GM12878 (cell line): ENCODE data around the gene TMX4.

ENCODE experiments used
- CHD2 ChIP-seq: IDR thresholded peaks from 2 replicates; pipeline ENCODE4 v1.6.1; 2011; ENCODE audit warnings: low read depth, low read length, improper control_type of control experiment, borderline replicate concordance
- E4F1 ChIP-seq: fragments of 450-650 bp; IDR thresholded peaks from 2 replicates; pipeline ENCODE4 v1.6.1; 2018; ENCODE audit warnings: borderline replicate concordance, mild to moderate bottlenecking; ENCODE audit not compliant: partially characterized antibody
- EGR1 ChIP-seq, 2 experiments: IDR thresholded peaks; 1 replicate in 1 of 2; 2 replicates in 1 of 2; pipeline ENCODE4 v1.6.1; 2011 to 2012; ENCODE audit warnings: low read depth in 2 of 2, low read length in 2 of 2, borderline replicate concordance in 1 of 2, mild to moderate bottlenecking in 1 of 2, moderate library complexity in 1 of 2
- EZH2 ChIP-seq: IDR thresholded peaks from 2 replicates; pipeline ENCODE4 v1.6.1; 2012; ENCODE audit warnings: low read depth, mild to moderate bottlenecking, control low read depth, inconsistent platforms, low read length, borderline replicate concordance; ENCODE audit not compliant: control insufficient read depth
- NRF1 ChIP-seq: conservative IDR thresholded peaks from 2 replicates; pipeline ENCODE4 v1.6.1; 2011; ENCODE audit warnings: mild to moderate bottlenecking, low read depth, low read length, improper control_type of control experiment
- PKNOX1 ChIP-seq: fragments of 450-650 bp; IDR thresholded peaks from 2 replicates; pipeline ENCODE4 v1.6.1; 2016; ENCODE audit warnings: mild to moderate bottlenecking
- RB1 ChIP-seq: fragments of 450-650 bp; formaldehyde crosslinking; IDR thresholded peaks from 2 replicates; pipeline ENCODE4 v1.6.1; 2017; ENCODE audit warnings: mild to moderate bottlenecking, borderline replicate concordance
- SIN3A ChIP-seq: IDR thresholded peaks from 2 replicates; pipeline ENCODE4 v1.6.1; 2012; ENCODE audit warnings: low read depth, low read length, improper control_type of control experiment

GRCh38 chr20:7977709-7978108 lies 41.9 kb downstream of the TMX4 start:
- TF ChIP-seq EGR1 (IDR thresholded peaks at IDR 0.05; ENCODE audit: borderline replicate concordance in 1 of 2, low read depth in 2 of 2, low read length in 2 of 2) (no peak), PKNOX1 (no peak), NRF1 (no peak), RB1 (no peak), CHD2 (no peak), SIN3A (no peak), E4F1 (no peak), EZH2 (no peak)
